ENCODE measurements around the gene SLC19A1.

The SLC19A1 gene

DNA sequence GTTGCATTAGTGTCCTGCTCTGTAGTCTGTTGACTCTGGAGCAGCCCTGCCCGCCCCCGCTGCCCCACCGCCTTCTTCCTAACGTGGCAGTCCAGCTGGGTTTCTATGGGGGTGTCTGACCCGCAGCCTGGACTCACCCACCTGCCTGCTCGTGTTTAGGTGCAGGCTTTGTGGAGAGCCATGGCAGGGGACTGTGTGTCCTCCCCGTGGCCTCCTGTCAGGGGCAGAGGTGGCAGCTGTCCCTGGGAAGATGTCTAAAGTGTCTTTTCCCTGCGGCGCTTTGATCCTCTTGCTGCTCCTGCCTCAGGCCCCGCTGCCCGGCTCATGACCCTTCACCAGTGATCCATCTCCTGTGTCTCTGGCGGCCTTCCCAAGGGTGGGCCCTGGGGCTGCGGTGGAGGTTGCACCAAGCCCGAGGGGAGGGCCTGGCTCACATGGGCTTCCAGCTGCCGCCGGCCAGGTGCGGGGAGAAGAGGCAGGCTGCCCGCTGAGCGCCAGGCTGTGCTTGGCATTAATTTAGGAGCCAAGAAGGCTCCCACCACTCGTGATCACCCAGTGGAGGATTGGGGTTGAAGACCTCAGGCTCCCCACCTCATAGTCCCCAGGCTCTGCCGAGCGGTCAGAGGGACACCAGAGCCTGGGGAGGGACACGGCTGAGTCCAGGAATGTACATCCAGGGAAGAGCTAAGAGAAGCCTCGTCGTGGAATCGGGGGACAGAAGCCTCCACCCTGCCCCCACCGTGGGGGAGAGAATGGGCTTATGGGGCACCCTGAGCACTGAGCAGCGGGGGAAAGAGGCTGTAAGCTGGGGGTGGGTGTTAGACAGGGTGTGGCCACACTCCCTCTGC lies 93.2 kb downstream of the SLC19A1 start:
- Mint-ChIP-seq H3K4me3 (peak overlapping the region in 1 of 3 experiments; percentile 10), H3K27ac (peak overlapping the region in 2 of 3 experiments; percentile 61 to 73), H3K36me3 (ENCODE audit: low read depth) (peaks cover 31% of the 10 kb centered on the region), H3K9me3 (peaks cover 16% of the 10 kb centered on the region), H3K4me1 (peaks cover 37% of the 10 kb centered on the region), H3K27me3 (ENCODE audit: low read depth) (no peaks in the 10 kb centered on the region)
- TF ChIP-seq, protein P1, sequence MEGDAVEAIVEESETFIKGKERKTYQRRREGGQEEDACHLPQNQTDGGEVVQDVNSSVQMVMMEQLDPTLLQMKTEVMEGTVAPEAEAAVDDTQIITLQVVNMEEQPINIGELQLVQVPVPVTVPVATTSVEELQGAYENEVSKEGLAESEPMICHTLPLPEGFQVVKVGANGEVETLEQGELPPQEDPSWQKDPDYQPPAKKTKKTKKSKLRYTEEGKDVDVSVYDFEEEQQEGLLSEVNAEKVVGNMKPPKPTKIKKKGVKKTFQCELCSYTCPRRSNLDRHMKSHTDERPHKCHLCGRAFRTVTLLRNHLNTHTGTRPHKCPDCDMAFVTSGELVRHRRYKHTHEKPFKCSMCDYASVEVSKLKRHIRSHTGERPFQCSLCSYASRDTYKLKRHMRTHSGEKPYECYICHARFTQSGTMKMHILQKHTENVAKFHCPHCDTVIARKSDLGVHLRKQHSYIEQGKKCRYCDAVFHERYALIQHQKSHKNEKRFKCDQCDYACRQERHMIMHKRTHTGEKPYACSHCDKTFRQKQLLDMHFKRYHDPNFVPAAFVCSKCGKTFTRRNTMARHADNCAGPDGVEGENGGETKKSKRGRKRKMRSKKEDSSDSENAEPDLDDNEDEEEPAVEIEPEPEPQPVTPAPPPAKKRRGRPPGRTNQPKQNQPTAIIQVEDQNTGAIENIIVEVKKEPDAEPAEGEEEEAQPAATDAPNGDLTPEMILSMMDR (IDR thresholded peaks at IDR 0.05; ENCODE audit: unreplicated experiment in 3 of 3): no peak

GRCh38 chr21:45448283-45448809 lies 93.9 kb downstream of the SLC19A1 start:
- peak overlapping the region in 1 of 3 experiments; percentile 10 for H3K4me3 Mint-ChIP-seq
- H3K36me3 Mint-ChIP-seq (ENCODE audit: low read depth): peaks cover 34% of the 10 kb centered on the region
- H3K9me3 Mint-ChIP-seq: peaks cover 18% of the 10 kb centered on the region
- peaks cover 30% of the 10 kb centered on the region for H3K4me1 Mint-ChIP-seq
- no peak overlapping the region for H3K27ac Mint-ChIP-seq
- no peaks in the 10 kb centered on the region for H3K27me3 Mint-ChIP-seq (ENCODE audit: low read depth)
- TF ChIP-seq, protein P1 (IDR thresholded peaks at IDR 0.05; ENCODE audit: unreplicated experiment in 3 of 3): no peak
